ENCODE results near the gene CEL.
"Not testable (repeated sequence)": the region's sequence is repeated elsewhere in the genome, so short reads cannot be mapped to it uniquely, and the experiment has no call there.

DNA sequence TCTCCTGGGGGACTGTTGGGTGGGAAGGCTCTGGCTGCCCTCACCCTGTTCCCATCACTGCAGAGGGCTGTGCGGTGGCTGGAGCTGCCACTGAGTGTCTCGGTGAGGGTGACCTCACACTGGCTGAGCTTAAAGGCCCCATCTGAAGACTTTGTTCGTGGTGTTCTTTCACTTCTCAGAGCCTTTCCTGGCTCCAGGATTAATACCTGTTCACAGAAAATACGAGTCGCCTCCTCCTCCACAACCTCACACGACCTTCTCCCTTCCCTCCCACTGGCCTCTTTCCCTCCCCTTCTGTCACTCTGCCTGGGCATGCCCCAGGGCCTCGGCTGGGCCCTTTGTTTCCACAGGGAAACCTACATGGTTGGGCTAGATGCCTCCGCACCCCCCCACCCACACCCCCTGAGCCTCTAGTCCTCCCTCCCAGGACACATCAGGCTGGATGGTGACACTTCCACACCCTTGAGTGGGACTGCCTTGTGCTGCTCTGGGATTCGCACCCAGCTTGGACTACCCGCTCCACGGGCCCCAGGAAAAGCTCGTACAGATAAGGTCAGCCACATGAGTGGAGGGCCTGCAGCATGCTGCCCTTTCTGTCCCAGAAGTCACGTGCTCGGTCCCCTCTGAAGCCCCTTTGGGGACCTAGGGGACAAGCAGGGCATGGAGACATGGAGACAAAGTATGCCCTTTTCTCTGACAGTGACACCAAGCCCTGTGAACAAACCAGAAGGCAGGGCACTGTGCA, 590 bp upstream of the CEL start:
- not testable (repeated sequence) for TF ChIP-seq FOXA1 (IDR thresholded peaks at IDR 0.05); BHLHE40 (IDR thresholded peaks at IDR 0.05; ENCODE audit: borderline replicate concordance); SP1 (IDR thresholded peaks at IDR 0.05); HDGF (IDR thresholded peaks at IDR 0.05; ENCODE audit: borderline replicate concordance); NFRKB (IDR thresholded peaks at IDR 0.05); FOXK2 (IDR thresholded peaks at IDR 0.05)
